ENCODE measurements around the gene OVOL3. TPM values are rescaled to one million over a fixed set of nuclear protein-coding genes. Genes with fewer than 3 reads are reported as not detected.

OVOL3 gene
- total RNA-seq, 1 experiment from 2014 or later: not detected

- no peak for DNase-seq (ENCODE audit: low read depth)
Measured at GRCh38 chr19:36160821-36161596, 50.1 kb downstream of the OVOL3 start.

Other genes with a start within 250 kb of the OVOL3 start
- gene APLP1, start 242.6 kb upstream of the OVOL3 start, total RNA-seq (2014; rRNA removed; shearing (Covaris generic)): 1.6 and 6.6 TPM in 2 replicates
- 5.8 and 5.9 TPM in 2 replicates for gene NFKBID, start 210.6 kb upstream of the OVOL3 start, total RNA-seq (2014; rRNA removed; shearing (Covaris generic))
- not detected in 2 replicates for gene HCST, start 208.6 kb upstream of the OVOL3 start, total RNA-seq (2014; rRNA removed; shearing (Covaris generic))
- not detected in 2 replicates for gene TYROBP, start 202.8 kb upstream of the OVOL3 start, total RNA-seq (2014; rRNA removed; shearing (Covaris generic))
- 1.9 and 3.4 TPM in 2 replicates for gene LRFN3, start 174.8 kb upstream of the OVOL3 start, total RNA-seq (2014; rRNA removed; shearing (Covaris generic))
- 18.0 and 22.9 TPM in 2 replicates for gene SDHAF1, start 116.0 kb upstream of the OVOL3 start, total RNA-seq (2014; rRNA removed; shearing (Covaris generic))
- not detected in 2 replicates for gene SYNE4, start 102.3 kb upstream of the OVOL3 start, total RNA-seq (2014; rRNA removed; shearing (Covaris generic))
- 13.9 and 15.3 TPM in 2 replicates for gene ALKBH6, start 96.9 kb upstream of the OVOL3 start, total RNA-seq (2014; rRNA removed; shearing (Covaris generic))
- gene CLIP3, start 78.3 kb upstream of the OVOL3 start, total RNA-seq (2014; rRNA removed; shearing (Covaris generic)): 0.45 TPM in 1 of 2 replicates, not detected in the other
- gene THAP8, start 56.9 kb upstream of the OVOL3 start, total RNA-seq (2014; rRNA removed; shearing (Covaris generic)): 2.4 and 2.6 TPM in 2 replicates
- 17.4 and 20.2 TPM in 2 replicates for gene WDR62, start 56.2 kb upstream of the OVOL3 start, total RNA-seq (2014; rRNA removed; shearing (Covaris generic))
- 124 and 135 TPM in 2 replicates for gene POLR2I, start 3.7 kb downstream of the OVOL3 start, total RNA-seq (2014; rRNA removed; shearing (Covaris generic))
- 176 and 193 TPM in 2 replicates for gene TBCB, start 4.3 kb downstream of the OVOL3 start, total RNA-seq (2014; rRNA removed; shearing (Covaris generic))
- 391 and 431 TPM in 2 replicates for gene CAPNS1, start 28.9 kb downstream of the OVOL3 start, total RNA-seq (2014; rRNA removed; shearing (Covaris generic))
- gene COX7A1, start 41.3 kb downstream of the OVOL3 start, total RNA-seq (2014; rRNA removed; shearing (Covaris generic)): not detected in 2 replicates
- gene ZNF565, start 103.5 kb downstream of the OVOL3 start, total RNA-seq (2014; rRNA removed; shearing (Covaris generic)): 0.90 and 2.2 TPM in 2 replicates
- 78.2 and 94.5 TPM in 2 replicates for gene ZNF146, start 104.0 kb downstream of the OVOL3 start, total RNA-seq (2014; rRNA removed; shearing (Covaris generic))

Measured in HT1080 (cell line).